CD4-positive, alpha-beta T cell treated with Interleukin-17A for 4 hours (primary cell): Measurements from ENCODE around the gene SMURF2.

Experiments used
- DNase-seq: peaks from one replicate; pipeline ENCODE4 v3.0.0-alpha.2; 2020; ENCODE audit warnings: mixed read lengths

The SMURF2 gene

DNA sequence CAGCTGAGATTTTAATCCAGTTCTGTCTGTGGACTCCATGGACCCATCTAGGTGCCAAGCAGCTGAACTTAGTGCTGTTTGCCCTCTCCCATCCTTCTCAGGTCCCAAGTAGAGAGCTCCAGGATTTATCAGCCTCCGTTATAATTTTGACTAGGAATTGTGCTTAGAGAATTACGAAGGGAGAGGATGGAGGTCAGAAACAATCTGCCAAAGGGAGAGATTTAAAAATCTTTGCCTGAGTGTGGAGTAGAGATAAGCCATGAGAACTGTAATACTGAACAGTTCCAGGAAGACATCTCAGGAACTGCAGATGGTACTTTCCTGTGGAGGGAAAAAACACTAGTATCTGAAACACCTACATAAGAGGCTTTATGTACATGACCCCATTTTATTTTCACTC is 128.3 kb downstream of the SMURF2 start:
- no peak for DNase-seq

DNA sequence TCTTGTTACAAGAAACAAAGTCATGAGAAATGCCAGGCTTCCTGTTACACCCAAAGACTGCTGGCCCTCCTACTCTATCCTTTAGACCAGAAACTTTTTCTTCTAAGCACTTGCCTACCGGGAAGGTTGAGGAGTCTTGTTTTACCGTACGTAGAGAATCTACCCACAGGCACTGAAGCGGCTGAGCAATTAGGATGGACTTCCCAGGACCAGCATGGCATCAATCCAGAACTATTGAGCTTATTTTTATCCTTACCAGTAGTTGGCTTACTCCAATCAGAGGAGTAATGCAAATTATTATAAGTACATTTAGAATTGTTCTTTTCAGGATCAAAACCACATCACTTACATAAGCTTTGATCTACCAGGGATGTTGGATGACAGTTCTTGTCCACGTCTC is 129.7 kb downstream of the SMURF2 start:
- DNase-seq, result no peak

DNA sequence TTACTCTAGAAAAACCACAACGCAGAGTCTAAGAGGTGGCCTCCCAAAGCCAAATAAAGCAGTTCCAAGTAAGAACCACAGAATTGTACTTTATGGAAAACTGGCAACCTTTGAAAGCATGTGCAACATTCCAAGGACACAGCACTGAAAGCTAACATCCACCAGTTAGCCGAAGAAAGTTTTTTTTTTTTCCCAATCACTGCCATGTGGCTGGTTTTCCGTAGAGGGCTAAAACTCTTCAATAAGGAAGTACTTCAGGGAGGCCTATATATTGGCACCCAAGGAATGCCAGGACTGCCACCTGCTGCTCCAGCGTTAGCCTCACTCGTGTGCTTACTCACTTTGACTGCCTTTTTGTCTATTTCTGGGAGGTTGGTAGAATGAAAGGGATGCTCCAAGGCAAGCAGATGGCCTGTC is 130.1 kb downstream of the SMURF2 start:
- DNase-seq, result no peak

DNA sequence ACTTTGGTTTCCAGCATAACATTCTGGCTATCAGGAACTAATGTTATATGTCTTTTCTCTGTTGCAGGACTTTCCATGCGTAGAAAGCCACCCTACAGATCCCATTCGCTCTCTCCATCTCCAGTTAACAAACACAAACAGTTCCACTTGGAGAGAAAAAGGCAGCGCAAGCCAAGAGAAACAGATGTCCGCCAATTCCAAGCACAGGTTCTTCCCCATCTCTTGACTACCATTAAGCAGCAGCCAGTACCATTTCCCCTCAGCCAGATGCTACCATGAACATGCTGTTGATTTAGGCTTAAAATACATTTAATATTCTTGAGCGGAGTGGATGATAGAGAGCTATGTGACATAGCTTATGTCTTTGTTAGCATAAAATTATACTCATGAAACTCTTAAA is 132.9 kb downstream of the SMURF2 start:
- no peak for DNase-seq

DNA sequence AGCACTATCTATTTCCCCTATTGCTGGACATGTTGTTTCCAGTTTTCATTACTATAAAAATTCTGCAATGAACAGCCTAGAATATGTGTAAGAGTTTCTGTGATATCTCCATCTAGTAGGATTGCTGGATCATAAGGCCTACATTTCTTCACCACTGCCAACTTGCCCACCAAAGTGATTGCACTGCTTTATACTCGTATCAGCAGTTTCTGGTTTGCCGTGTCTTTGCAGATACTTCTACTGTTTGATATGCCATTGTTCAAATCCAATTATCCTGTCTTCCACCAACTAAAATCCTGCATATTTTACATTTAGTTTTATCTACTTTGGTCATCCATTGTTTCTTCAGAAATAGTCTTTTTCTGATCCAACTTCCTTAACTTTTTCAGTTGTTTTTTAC is 134.2 kb downstream of the SMURF2 start:
- no peak for DNase-seq

DNA sequence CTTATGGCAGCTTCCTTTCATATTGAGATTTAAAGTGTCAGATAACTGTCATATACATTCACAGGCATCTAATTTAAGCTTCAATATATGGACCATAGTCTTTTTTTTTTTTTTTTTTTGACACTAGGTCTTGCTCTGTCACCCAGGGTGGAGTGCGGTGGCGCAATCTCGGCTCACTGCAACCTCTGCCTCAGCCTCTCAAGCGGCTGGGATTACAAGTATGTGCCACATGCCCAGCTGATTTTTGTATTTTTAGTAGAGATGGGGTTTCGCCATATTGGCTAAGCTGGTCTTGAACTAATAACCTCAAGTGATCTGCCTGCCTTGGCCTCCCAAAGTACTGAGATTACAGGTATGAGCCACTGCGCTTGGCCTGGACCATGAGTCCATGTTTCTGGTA is 141.7 kb downstream of the SMURF2 start:
- DNase-seq, result no peak

DNA sequence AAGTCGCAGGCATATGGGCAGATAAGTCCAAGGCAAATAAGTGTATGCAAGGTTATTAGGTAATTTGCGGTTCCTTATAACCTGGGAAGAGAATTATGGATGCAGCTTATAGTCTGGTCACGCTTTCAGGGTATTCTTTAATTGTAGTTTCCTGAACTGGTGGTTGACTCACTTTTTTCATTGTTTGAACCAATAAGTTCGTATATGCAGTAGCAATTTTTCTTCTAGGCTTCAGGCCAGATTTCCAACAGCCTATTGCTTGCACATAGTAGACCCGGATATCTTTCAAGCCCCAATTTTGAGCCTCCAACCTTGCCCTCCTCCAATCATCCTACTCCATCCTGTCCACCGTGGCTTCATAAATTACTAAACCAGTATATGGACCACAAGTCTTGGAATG is 142.5 kb downstream of the SMURF2 start:
- DNase-seq, result no peak

DNA sequence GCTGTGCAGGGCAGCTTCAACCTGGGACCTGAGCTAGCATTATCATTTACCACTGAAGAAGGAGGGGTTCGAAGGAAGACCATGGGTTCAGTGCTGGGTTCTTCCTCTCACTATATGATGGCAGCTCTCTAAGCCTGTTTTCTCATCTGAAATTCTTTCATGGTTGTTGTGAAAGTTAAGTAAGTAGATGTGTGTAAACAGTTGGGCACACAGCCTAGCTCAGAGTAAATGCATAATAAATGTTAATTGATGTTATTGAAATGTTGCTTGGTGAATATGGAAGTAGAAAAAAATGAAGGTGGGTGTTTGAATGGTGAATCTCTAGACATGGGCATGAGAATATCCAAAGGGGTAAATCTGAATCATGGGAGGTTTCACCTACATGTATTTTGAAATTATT is 146.3 kb downstream of the SMURF2 start:
- DNase-seq, result no peak

DNA sequence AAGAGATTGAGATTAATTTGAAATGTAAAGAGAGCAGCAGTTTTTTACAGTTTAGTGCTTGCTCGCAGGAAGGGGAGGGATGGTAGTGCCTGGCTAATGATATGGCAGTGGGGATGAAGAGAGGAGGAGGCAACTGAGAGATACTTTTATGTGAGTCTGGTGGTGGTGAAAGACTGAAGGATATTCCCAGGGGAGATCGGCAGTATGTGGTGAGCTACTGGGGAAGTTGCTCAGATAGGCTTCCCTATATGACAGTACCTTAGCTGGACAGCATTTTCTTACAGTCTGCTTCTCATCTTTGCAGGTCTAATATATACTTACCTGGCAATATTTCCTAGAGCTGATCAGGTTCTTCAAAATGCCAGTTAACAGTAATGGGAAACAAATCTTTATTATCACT is 146.7 kb downstream of the SMURF2 start:
- no peak for DNase-seq

DNA sequence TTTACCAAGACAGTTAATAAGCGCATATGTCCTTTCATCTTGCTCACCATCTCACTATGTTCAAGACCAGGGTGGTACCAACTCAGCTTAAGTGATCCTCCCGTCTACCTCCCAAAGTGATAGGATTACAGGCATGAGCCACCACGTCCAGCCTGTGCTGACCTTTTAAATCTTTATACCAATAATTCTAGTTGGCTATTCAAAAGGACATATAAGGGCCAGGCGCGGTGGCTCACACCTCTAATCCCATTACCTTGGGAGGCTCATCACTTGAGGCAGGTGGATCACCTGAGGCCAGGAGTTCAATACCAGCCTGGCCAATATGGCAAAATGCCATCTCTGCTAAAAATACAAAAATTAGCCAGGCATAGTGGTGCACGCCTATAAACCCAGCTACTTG is 152.9 kb downstream of the SMURF2 start:
- no peak for DNase-seq

DNA sequence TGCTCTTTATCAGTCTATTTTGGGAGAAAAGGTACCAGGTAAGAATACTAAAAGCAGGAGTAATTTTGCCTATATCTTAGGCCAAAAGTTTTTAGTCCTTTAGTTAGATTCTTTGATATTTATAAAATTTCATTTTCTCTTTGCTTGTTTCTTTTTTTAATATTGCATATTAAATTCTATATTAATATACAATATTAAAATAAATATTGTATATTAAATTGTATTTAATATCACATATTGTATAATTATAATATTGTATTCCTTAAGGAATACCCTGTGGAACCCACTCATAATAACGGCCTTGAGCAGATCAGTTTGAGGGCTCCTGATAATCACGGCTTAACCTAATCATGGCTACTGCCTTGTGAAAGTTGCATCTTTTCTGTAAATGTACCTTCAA is 153.4 kb downstream of the SMURF2 start:
- no peak for DNase-seq

DNA sequence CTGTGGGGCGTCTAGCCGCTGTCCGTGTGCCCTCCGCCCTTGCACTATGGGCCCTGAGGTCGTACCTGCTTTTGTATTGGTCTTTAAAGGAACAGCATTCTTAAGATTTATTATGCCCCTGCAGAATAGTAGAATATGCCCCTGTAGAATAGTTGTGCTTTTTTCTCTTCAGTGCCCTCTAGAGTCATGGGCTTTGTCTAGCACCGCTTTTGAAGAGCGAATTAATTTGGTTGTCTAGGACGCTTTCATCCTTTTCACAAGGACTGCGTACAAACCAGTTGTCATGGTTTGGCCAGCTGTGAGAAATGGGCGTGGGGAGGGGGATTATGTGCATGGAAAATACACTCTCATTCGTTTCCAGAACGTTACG is 154.7 kb downstream of the SMURF2 start:
- peak; percentile 34 for DNase-seq

DNA sequence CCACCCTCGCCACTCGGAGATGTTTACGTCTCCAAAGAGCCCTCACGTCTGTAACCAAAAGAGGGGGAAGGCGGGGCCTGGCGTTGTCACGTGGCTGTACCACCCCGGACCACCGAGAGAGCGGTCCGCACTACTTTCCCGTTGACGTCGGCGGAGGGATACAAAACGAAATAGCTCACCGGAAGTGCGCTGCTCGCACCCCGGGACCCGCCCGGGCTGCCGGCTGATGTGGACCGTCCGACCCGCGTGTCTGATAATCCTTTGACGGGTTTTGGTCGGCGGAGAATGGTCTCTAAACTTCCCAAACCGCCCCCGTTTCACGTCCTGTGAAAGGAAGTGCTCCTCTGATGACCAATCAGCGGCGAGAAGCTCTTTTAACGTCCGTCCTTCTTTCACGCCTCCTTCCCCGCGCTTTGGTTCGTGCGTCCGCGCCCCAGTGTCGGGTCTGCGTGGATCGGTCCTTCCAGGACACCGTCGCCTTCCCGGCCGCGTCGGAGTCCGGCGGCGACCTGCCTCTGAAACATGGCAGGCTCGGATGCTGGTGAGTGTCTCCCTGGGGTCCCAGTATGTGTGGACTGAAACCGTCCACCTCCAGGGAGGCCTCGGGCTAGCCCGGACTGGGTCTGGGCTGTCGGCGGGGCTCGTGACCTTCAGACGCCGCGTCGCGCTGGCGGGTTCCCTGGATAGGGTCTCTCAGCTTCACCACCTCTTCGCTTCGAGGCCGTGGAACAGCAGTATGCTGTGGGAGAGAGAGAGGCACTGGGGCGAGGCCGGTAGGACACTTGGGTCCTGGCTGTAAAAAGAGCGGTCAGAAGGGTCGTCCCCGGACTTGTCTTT is 155.3 kb downstream of the SMURF2 start, which contains the start of gene CEP95:
Gene CEP95, plus strand, starts transcription at position 402 of the 837 bp plus-strand sequence. Its CDS starts 121 bp downstream, at position 523.
- peak; percentile 97 for DNase-seq

DNA sequence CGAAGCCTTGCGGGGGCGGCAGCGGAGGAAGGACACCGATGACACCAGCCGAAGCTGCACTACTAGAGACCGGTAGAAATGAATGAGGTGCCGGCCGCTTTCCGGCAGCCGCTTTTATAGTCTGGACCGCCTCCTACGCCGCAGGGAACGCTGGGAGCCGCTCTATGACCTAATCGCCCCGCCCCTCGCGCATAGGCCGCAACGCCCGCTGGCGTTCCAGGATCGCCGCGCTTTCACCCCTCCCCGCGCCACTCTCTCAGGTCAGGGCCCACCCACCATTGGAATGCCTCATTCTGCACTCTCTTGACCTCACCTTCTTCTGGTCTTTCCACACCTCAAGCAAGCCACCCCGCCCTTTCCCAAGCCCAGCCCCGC is 155.9 kb downstream of the SMURF2 start, which contains the start of gene DDX5:
Gene DDX5, minus strand, starts transcription at position 89 of the 375 bp plus-strand sequence. CDS start 170 bp downstream, outside the sequence.
- peak; percentile 98 for DNase-seq

DNA sequence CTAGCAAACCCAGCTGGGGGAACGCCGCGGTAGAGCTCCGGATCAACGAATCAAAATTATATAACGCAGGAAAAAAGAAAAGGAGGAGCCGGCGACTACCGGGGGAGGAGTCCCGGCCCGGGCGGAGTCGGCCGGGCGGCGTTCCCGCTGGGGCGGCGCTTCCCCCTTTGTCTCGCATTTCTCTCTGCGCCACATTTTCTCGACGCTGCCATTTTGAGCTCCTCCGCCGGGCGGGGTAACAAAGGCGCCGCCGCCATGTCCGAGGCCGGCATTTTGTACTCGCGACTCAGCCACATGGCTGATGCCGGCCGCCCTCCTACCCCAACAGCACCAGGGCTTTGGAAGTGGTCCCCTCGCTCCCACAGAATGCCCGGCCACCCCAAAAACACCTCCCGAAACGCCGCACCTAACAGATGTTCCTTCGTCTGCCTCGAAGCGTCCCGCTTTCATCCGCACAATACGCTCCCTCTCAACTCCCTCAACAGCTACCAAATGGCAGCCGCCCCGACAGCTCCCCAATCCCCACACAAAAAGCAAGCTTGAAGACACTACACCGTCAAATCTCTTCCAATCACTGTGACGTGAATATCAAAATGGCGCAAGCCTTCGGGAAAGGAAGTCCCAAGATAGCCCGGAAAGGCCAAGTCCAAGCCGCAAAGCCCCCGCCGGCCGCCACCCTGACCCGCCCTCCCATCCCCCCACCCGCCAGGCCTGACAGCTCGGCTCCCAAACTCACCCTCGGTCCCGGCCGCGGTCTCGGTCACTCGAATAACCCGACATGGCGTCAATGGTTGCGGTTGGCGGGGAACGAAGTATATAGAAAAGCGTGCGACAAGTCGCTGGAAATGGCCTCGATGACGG is 156.5 kb downstream of the SMURF2 start:
- peak; percentile 91 for DNase-seq

DNA sequence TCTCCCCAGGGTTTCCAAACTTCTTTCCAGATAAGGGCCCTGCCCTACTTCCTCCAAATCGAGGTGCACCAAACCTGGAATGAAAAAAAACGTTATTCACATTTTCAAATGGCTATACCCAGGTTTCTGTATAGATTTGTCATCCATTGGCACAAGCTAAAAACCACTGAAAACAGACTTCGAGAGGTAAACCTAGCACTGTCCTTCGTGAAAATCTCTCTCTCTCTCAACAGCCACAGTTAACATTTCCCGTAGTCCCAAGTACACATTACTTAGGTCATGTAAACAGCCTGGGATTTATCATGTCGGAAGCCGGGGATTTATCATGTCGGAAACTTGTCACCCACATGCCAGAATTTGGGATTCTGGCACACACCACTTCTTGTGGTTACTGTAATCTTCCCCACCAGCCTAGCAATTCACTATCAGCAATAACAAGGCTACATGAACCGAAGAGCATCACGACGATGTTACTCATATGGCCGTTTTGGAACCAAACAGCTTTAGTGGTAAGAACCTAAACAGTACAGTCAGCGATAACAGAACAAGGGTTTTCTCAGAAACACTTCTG is 157.3 kb downstream of the SMURF2 start:
- DNase-seq, result no peak

DNA sequence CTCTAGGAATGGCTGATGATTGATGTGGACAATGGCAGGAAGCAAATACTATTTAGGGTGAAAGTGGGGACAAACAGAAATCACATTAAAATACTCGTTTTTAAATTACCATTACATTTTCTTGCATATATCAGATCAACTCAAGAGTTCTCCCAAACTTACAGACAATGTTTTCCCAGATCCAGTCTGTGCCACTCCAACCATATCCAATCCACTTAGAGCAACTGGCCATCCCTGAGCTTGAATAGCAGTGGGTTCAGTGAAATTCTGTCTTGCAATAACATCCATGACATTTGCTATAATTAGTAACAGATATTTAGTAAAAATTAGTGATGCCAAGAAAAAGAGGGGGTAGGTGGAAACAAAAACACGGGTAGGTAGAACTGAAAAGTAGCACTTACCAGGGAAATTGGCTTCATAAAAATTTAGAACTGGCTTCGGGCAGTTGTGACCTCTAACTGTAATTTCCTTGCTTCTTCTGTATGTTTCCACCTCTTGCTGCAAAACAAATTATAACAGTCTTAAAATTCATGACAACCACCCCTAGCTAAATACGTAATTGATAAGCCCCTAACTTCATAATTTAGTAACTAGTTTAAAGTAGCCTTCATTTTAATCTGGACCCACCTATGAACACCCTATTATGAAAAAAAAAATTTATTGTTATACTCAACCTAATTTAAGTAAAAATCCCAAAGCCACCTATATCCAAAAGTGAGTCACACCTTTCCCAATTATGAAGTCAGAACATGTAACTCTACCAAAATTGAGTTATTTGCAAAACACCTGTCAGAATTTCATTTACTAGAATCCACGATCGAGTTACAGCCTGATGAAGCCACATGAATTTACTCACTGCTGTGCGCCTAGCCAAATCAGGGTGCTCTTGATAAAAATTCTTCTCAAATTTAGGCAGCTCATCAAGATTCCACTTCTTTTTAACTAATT is 158.0 kb downstream of the SMURF2 start:
- DNase-seq, result no peak

DNA sequence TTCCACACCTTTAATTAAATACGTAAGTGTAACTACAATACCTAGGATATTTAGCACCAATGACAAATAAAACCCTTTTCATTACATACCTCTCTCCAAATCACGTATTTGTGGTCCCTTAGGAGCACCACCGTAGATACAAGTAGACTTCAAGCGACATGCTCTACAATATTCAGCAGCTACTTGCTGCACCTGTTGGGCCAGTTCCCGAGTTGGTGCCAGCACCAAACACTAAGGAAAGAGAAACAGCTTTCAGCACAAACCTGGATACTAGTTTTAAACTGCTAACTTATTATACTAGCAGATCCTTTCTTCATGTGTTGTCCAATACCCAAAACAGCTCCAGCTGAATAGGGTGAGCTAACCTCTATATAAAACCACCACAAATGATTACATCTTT is 158.8 kb downstream of the SMURF2 start:
- no peak for DNase-seq

DNA sequence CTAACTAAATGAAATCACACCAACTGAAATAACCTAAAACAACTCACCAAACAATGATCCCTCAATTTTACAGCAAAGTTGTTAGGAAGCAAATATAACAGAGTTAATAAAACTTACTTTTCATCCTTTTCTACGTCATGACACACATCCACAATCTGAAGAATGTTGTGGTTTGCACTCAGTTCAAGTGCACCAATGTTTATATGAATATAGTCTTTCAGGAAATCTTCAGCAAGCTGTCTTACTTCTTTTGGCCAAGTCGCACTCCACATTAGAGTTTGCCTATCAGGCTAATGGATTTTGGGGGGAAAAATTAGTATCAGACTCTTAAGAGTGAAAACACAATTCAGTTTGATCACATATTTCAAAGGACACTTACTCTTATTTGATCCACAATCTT is 159.3 kb downstream of the SMURF2 start:
- DNase-seq, result no peak

DNA sequence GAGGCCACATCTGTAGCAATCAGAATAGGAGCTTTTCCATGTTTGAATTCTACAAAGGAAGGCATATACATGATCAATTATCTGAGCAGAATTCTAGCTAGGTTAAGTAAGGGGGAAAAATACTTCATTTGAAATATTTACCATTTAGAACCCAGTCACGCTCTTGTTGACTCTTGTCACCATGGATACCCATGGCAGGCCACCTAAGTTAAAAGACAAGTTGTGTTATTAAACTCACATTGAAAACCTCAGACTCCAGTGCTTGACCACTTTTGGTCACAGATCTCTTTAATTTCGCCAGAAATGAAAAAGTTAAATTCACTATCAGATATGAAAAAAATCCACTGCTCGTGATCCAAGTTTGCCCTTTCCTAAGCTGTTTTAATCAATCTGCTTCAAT is 160.1 kb downstream of the SMURF2 start:
- DNase-seq, result no peak

DNA sequence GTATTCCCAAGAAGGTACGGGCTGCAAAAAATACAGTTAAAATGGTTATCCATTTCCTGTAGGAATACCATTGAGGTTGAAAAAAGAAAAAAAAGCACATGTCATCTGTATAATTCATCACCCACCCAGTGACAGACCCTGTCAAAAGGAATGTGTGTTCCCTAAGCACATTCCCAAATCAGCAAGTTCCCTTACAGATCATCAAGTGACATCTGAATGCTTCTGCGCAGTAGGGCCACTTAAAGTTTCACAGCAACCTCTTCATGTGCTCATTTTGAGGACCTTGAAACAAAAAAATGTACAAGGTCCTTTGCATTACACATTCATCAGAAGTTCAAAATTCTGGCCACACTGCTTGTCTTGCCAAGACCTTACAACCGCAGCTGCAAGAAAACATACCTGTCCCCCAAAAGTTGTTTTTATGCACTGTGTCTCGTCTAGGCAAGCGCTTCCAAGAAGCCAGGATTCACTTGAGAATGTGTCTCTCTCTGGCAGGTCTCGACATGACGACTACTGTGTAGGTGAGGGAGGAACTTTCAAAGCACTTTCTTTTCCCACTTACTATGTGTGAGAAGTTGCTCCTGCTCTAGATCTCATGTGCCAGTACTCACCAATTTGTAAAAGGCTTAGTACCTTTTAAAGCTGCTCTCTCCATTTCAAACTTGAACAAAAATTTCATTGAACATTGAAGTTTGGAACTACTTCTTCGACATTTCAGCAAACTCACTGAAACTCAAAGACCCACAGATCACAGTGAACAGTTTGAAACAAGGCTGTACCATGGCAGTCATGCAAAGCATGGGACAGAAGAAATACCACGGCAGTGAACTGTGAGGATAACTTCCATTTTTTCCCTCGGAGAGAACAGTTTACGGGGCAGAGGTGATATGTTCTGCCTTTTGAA is 161.0 kb downstream of the SMURF2 start:
- DNase-seq, result no peak
